HG03457 (cell line): ENCODE results near the gene KRCC1.
"Not testable (repeated sequence)": the region's sequence is repeated elsewhere in the genome, so short reads cannot be mapped to it uniquely, and the experiment has no call there.

Experiments
- ATAC-seq: cut with Tn5 transposase; IDR thresholded peaks from one replicate; pipeline ENCODE4 v1.9.1; 2021; ENCODE audit warnings: moderate number of reproducible peaks; ENCODE audit not compliant: unreplicated experiment

The KRCC1 gene

DNA sequence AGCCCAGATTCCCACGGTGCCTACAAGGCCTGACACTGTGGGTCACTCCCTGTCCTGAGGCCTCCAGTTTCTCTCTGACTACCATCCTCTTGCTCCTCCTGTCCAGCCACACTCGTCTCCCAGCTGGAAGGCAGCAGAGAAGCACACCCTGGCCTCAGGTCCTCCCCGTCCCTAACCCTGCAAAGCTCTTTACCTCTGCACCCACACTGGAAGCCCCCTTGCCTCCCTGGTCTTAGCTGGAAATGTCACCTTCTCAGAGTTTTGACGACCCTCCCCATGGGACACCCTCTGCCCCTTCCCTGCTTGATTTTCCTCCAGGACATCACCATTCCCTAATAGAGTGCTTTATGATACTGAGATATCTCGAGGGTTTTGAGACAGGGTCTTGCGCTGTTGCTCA lies 49.8 kb downstream of the KRCC1 start:
- ATAC-seq, result no peak

DNA sequence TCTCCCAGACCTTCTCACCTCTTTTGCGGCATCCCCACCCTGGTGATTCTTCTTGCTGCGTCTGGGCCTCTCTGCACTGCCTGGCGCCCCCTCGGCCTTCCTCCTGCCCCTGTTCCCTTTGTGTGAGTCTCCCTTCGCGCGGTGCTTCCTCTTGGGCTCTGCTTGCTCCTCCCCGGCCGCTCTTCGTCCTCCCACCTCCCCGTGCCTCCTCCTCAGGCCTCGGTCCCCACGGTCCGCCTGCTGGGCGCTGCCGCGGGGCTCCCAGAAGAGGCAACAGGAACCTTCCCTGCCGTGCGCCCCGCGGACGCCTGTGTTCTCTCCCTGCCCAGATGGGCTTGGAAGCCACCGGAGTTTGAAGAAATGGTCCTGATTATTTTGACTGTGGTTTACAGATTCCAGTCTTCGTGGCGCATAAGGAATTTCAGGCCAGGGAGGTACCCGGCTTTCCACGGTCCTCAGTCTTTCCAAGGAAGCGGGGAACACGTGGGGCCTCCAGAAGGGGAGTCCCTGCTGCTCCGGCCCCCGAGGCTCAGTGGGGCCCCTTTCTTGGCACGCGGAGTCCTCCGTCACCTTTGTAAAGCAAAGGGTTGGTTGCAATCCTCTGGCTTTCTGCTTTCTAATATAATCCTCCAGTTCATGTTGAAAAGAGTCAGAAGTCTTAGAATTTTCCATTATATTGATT lies 52.4 kb downstream of the KRCC1 start:
- no peak for ATAC-seq

DNA sequence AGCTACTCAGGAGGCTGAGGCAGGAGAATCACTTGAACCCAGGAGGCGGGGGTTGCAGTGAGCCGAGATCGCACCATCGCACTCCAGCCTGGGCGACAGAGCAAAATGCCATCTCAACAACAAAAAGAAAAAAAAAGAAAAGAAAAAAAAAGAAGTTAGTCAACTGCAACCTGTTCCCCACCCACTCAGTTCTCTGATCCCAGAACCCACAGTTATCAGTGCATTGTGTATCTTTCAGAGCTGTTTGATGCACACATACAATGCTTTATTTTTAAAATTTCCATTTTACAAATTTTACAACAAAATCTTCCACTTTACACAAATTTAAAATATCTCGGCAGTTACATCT lies 53.2 kb downstream of the KRCC1 start:
- ATAC-seq, result no peak

DNA sequence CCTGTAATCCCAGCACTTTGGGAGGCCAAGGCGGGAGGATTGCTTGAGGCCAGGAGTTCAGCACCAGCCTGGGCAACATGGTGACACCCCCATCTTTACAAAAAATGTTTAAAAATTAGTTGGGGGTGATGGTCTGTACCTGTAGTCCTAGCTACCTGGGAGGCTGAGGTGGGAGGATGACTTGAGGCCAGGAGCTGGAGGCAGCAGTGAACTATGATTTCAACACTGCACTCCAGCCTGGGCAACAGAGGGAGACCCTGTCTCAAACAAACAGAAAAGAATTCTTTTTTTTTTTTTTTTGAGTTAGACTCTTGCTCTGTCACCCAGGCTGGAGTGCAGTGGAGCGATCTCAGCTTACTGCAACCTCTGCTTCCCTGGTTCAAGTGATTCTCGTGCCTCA lies 55.1 kb downstream of the KRCC1 start:
- not testable (repeated sequence) for ATAC-seq

DNA sequence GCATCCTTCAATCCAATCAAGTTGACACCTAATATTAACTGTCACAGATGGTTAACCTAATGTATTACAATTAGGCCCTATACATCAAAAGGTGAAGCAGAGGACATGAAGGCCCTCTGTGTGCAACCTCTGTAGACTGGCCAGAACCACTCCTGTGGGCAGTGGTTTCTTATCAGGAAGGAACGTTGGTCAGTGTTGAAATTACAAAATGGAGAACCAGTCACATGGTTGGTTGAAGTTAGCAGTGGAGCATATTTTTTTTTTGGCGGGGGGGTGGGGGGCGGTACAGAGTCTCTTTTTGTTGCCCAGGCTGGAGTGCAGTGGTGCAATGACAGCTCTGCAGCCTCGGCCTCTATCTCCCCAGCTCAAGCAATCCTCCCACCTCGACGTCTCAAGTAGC lies 59.0 kb downstream of the KRCC1 start:
- ATAC-seq, result no peak

DNA sequence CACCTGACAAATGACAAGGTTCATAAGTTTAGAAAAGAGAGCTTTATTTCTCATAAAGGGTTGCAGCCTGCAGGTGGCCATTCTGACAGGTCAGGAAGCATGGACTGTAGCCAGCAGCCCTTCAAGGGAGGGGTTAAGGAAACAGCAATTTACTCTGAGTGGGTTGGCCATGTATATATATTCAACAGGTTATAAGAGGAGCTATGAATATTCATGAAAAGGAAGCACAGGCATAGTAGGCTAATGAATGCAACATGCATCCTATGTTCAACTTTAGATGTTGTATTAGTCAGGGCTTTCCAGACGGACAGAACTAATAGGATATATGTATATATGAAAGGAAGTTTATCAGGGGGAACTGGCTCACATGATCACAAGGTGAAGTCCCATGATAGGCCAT lies 59.8 kb downstream of the KRCC1 start:
- no peak for ATAC-seq

DNA sequence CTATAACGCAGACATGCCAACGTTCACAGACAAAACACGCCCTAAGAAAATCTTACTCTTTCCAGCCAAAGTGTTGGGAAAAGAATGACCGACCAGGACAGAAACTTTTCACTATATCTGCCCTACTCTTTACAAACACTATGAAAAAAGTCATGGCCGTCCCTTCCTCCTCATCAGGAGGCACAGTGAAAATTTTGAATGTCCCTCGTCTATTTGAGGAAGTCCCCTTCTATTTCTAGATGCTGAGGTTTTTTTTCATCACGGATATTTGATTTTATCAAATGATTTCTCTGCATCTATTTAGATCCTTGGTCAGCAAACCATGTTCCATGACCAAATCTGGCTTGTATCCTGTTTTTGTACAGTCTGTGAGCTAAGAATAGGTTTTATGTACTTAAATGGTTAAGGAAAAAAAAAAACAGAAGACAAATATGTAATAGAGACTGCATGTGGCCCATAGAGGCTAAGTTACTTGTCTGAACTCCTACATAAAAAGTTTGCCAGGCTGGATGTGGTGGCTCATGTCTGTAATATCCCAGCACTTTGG lies 61.2 kb downstream of the KRCC1 start:
- not testable (repeated sequence) for ATAC-seq

DNA sequence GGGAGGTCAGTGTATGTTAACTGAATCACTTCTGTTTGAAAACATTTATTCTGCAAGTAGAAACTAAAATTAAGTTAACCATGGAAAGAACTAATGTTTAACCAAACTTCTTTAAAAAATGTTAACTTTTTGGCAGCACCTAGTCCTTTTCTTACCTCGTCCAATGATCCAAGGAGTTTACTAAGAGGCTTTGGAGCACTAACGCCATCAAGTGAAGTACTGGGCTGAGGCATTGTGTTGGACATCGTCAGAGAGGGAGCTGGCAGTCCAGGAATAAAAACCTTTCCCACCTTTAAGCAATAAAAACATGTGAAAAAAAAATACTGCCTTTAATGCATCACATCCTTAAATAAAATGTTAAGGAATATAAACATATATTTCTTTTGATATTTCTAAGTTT lies 63.0 kb downstream of the KRCC1 start:
- not testable (repeated sequence) for ATAC-seq

DNA sequence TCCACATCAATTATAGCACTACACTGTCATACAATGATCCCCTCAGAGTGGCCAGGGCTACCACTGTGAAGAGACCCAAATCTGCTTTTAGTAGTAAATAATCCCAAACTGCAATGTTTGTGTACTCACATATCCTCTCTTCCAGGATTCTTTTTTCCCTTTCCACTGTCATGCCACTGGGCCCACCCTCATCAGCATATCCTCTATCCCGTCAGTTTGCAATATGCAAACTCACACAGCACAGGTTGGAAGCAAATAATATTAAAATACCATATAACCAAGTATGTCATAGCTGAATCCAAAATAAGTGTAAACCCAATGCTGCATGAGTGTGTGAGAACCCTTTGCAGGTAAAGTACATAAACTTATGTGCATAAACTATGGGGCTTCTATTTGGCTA lies 68.1 kb downstream of the KRCC1 start:
- ATAC-seq, result not testable (repeated sequence)

DNA sequence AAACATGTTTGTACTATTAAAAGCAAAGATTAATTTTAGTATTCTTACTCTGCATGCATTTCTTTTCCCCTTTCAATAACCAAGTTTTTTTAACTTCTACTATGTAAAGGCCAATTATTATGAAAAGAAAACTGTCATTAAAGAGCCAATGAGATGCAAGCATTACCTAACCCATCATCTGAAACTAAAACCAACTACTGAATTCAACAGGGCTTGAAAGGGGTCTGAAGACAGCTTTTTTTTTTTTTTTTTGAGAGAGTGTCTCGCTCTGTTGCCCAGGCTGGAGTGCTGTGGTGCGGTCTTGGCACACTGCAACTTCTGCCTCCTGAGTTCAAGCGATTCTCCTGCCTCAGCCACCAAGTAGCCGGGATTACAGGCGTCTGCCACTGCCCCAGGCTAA lies 69.7 kb downstream of the KRCC1 start:
- not testable (repeated sequence) for ATAC-seq

DNA sequence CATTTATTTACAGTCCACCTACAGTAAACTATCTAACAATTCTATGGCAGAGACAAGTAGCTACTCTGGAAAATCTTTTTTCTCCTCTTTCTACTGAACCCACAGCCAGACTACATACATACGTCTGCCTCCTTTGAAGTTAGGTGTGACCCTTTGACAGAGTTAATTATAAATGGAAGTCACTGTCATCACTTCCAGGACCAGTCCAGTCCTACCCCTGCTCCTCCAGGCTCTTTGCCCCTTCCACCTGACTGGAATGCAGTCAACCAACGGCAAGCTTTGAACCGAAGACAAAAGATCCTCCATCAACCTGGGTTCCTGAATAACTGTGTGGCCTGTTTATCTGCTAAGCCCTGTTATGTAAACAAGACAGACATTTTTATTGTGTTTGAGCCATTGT lies 74.4 kb downstream of the KRCC1 start:
- not testable (repeated sequence) for ATAC-seq
